Smooth muscle cell (in vitro differentiated cells): Measurements from ENCODE around the gene DBR1. TPM values are rescaled to one million over a fixed set of nuclear protein-coding genes. Genes with fewer than 3 reads are reported as not detected.

Experiments
- DNase-seq: peaks from one replicate; lab custom pipeline; 2025; ENCODE audit not compliant: unreplicated experiment; lab: John Stamatoyannopoulos, UW
- H2AFZ ChIP-seq: fragments of 200-600 bp; sonication (generic); 2 replicates; pipeline ENCODE4 v1.6.0; 2016; ENCODE audit warnings: antibody characterized with exemption, low read depth, mild to moderate bottlenecking
- H3F3A ChIP-seq: fragments of 200-600 bp; sonication (generic); 2 replicates; pipeline ENCODE4 v1.6.0; 2017; ENCODE audit warnings: antibody characterized with exemption, low read depth
- H3K27ac ChIP-seq: fragments of 200-600 bp; sonication (generic); 2 replicates; pipeline ENCODE4 v1.5.1; 2016; ENCODE audit warnings: low read depth, mild to moderate bottlenecking
- H3K27me3 ChIP-seq: fragments of 200-600 bp; sonication (generic); 2 replicates; pipeline ENCODE4 v1.6.1; 2016; ENCODE audit warnings: low read depth, mild to moderate bottlenecking
- H3K36me3 ChIP-seq: fragments of 200-600 bp; sonication (generic); 2 replicates; pipeline ENCODE4 v1.5.1; 2016; ENCODE audit warnings: low read depth
- H3K4me1 ChIP-seq: fragments of 200-600 bp; sonication (generic); 2 replicates; pipeline ENCODE4 v1.5.1; 2016; ENCODE audit warnings: low read depth
- H3K4me2 ChIP-seq: fragments of 200-600 bp; sonication (generic); 2 replicates; pipeline ENCODE4 v1.6.0; 2016; ENCODE audit warnings: mild to moderate bottlenecking
- H3K4me3 ChIP-seq: fragments of 200-600 bp; sonication (generic); 2 replicates; pipeline ENCODE4 v1.5.1; 2016; ENCODE audit warnings: mild to moderate bottlenecking
- H3K79me2 ChIP-seq: fragments of 200-600 bp; sonication (generic); 2 replicates; pipeline ENCODE4 v1.6.0; 2016; ENCODE audit warnings: low read depth, mild to moderate bottlenecking
- H3K9ac ChIP-seq: fragments of 200-600 bp; sonication (generic); 2 replicates; pipeline ENCODE4 v1.6.0; 2016; ENCODE audit warnings: low read depth
- H3K9me3 ChIP-seq: fragments of 200-600 bp; sonication (generic); replicated peaks from 2 replicates; pipeline ENCODE4 v1.5.1; 2016; ENCODE audit warnings: low read depth
- H4K20me1 ChIP-seq: fragments of 200-600 bp; sonication (generic); 2 replicates; pipeline ENCODE4 v1.6.0; 2016; ENCODE audit warnings: low read depth
- WGBS: methylation state at CpG from one replicate; pipeline ENCODE4 v1.1.7; 2016; ENCODE audit warnings: low lambda C conversion rate; 5-methylcytosine and 5-hydroxymethylcytosine counted together
- polyA plus RNA-seq: library from polyadenylated mRNA; unstranded; fragments of >200 nt; fragmentation: Nextera tagmentation; extraction: Ambion mirVana; gene quantifications from 2 replicates; pipeline ENCODE4 v1.2.1, GENCODE V29; 2016
- total RNA-seq: library from RNA; depleted of rRNA; stranded (reverse); fragments of >200 nt; gene quantifications from 2 replicates; pipeline ENCODE4 v1.2.3, GENCODE V29; 2014
- TF ChIP-seq, protein P1 (sequence below): fragments of 200-600 bp; sonication (generic); IDR thresholded peaks from 2 replicates; pipeline ENCODE4 v1.5.1; 2017; ENCODE audit warnings: borderline replicate concordance, mild to moderate bottlenecking, antibody characterized with exemption; ENCODE audit not compliant: insufficient read depth, poor library complexity, severe bottlenecking

DBR1 gene
- total and polyA plus RNA-seq, 2 experiments from 2014 or later = 13.8 to 15.1 TPM

DNA sequence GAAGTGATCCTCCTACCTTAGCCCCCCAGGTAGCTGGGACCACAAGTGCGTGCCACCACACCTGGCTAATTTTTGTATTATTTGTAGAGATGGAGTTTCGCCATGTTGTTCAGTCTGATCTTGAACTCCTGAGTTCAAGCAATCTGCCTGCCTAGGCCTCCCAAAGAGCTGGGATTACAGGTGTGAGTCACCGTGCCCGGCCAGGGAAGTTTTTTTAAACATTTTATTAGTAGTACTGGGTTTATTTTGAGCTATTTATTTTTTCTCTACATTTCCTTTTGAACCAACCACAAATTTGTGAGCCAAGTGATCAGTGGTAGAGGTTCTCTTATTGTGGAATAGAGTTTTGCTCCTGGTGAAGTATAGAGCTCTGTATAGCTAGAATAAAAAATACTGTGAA lies 46.1 kb upstream of the DBR1 start:
- H2AFZ ChIP-seq = no peak overlapping the region
- no peaks in the 10 kb centered on the region for H3K27me3 ChIP-seq
- H4K20me1 ChIP-seq = peaks cover 55% of the 10 kb centered on the region
- peaks cover 4% of the 10 kb centered on the region for H3K36me3 ChIP-seq
- no peaks in the 10 kb centered on the region for H3K4me1 ChIP-seq
- no peaks in the 10 kb centered on the region for H3K9me3 ChIP-seq
- H3K27ac ChIP-seq = no peak overlapping the region
- TF ChIP-seq, protein P1, sequence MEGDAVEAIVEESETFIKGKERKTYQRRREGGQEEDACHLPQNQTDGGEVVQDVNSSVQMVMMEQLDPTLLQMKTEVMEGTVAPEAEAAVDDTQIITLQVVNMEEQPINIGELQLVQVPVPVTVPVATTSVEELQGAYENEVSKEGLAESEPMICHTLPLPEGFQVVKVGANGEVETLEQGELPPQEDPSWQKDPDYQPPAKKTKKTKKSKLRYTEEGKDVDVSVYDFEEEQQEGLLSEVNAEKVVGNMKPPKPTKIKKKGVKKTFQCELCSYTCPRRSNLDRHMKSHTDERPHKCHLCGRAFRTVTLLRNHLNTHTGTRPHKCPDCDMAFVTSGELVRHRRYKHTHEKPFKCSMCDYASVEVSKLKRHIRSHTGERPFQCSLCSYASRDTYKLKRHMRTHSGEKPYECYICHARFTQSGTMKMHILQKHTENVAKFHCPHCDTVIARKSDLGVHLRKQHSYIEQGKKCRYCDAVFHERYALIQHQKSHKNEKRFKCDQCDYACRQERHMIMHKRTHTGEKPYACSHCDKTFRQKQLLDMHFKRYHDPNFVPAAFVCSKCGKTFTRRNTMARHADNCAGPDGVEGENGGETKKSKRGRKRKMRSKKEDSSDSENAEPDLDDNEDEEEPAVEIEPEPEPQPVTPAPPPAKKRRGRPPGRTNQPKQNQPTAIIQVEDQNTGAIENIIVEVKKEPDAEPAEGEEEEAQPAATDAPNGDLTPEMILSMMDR = no peak
- WGBS = 67% methylated on average over 4 of the region's 4 CpGs
- peaks cover 23% of the 10 kb centered on the region for H3K79me2 ChIP-seq
- H3K9ac ChIP-seq = no peak overlapping the region
- no peak for DNase-seq
- no peaks in the 10 kb centered on the region for H3F3A ChIP-seq
- H3K4me2 ChIP-seq = no peak overlapping the region
- no peak overlapping the region for H3K4me3 ChIP-seq

DNA sequence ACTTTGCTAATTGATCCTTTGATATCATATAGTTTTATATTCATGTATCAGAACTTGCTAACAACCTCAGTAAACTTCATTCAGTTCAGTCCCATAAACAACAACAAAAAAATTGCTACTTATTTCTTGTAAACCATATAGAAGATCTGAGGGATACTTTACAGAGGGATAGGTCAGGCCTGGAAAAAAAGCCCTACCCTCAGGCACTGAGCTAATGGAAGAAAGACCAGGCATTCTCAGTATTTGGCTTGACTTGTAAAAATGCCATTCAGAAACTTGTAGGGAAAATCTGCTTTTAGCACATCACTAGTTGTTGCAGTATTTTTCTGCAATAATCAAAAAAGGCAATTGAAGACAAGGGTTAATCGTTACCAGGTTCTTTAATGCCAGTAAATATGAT lies 45.5 kb upstream of the DBR1 start:
- Histone ChIP-seq H3K4me1 (no peaks in the 10 kb centered on the region), H3K36me3 (peaks cover 8% of the 10 kb centered on the region), H4K20me1 (peaks cover 58% of the 10 kb centered on the region), H3K27me3 (no peaks in the 10 kb centered on the region), H3K4me2 (no peak overlapping the region), H2AFZ (no peak overlapping the region), H3K79me2 (peaks cover 28% of the 10 kb centered on the region), H3K9me3 (no peaks in the 10 kb centered on the region), H3K27ac (no peak overlapping the region), H3F3A (no peaks in the 10 kb centered on the region), H3K4me3 (no peak overlapping the region), H3K9ac (no peak overlapping the region)
- TF ChIP-seq, protein P1 = no peak
- 86% methylated on average over 1 of the region's 1 CpG for WGBS
- DNase-seq = no peak

DNA sequence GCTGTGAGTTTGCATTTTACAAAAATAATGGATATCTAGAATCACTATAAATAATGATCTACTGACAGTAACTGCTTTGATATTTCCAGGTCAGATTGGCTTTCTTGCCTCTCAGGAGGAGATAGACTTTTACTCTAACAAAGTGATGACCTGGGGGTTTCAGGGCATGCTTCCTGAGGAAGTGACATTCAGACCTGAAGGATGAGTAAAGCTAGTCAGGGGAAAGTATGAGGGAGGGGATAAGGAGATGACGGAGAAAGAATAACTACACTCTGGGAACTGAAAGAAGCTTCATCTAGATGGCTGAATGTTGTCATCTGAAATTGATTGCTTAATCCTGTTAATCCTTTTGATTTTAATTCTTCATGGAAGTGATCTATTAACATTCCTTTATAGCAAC lies 44.5 kb upstream of the DBR1 start:
- Histone ChIP-seq H3K4me2 (no peak overlapping the region), H3K9me3 (no peaks in the 10 kb centered on the region), H2AFZ (no peak overlapping the region), H3F3A (no peaks in the 10 kb centered on the region), H4K20me1 (peaks cover 66% of the 10 kb centered on the region), H3K79me2 (peaks cover 38% of the 10 kb centered on the region), H3K36me3 (peaks cover 6% of the 10 kb centered on the region), H3K9ac (no peak overlapping the region), H3K4me1 (no peaks in the 10 kb centered on the region), H3K27ac (no peak overlapping the region), H3K27me3 (no peaks in the 10 kb centered on the region), H3K4me3 (no peak overlapping the region)
- no peak for DNase-seq
- TF ChIP-seq, protein P1 = no peak
- 61% methylated on average over 1 of the region's 1 CpG for WGBS

DNA sequence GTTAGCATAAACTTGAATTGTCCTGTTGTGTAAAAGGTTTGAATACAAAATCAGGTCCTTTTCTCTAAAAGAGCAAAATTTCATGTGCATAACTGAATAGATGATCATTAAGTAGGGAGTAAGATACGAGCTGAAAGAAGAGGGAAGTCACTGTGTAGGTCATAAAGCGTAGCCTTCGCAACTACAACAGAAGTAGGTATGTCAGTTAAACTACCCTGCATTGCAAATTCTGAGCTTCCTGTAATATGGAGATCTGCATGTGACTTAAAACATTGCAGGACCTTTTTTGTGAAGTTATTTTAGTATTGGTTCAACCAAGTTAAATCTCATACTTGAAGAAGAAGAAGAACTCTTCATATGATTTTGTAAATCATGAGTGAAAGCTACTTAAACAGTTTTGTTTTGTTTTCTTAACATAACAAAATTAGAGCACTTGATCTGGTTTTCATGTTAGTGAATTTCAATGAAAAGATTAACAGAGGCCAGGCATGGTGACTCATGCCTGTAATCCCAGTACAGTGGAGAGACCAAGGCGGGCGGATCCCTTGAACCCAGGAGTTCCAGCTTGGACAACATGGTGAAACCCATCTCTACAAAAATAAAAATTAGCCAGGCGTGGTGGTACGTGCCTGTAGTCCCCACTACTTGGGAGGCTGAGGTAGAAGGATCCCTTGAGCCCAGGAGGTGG lies 38.8 kb upstream of the DBR1 start:
- Histone ChIP-seq H3K79me2 (peaks cover 76% of the 10 kb centered on the region), H3K9ac (no peak overlapping the region), H3K9me3 (no peaks in the 10 kb centered on the region), H3K27me3 (no peaks in the 10 kb centered on the region), H3F3A (no peaks in the 10 kb centered on the region), H3K4me2 (no peak overlapping the region), H3K36me3 (peaks cover 6% of the 10 kb centered on the region), H2AFZ (no peak overlapping the region), H4K20me1 (peaks cover 91% of the 10 kb centered on the region), H3K4me3 (no peak overlapping the region), H3K27ac (no peak overlapping the region), H3K4me1 (peaks cover 3% of the 10 kb centered on the region)
- no peak for DNase-seq
- WGBS = 87% methylated on average over 7 of the region's 7 CpGs
- TF ChIP-seq, protein P1 = no peak
